DND-41 (cell line): Measurements from ENCODE around the gene BLOC1S5.

Experiments
- ATAC-seq: fragments of 200-7000 bp; cut with Tn5 transposase; 3 replicates; pipeline ENCODE4 v1.9.1; 2021; ENCODE audit warnings: low read depth; ENCODE audit not compliant: insufficient read depth
- DNase-seq: peaks from one replicate; pipeline ENCODE4 v3.0.0-alpha.2; 2020
- H2AFZ ChIP-seq: 2 replicates; pipeline ENCODE4 v1.6.0; 2012; ENCODE audit warnings: low read depth, low read length
- H3K27ac ChIP-seq: 2 replicates; pipeline ENCODE4 v1.5.1; 2012; ENCODE audit warnings: low read length, inconsistent platforms
- H3K27me3 ChIP-seq: fragments of 200-600 bp; sonication (generic); 2 replicates; pipeline ENCODE4 v1.6.0; 2012; ENCODE audit warnings: low read length, mild to moderate bottlenecking, inconsistent platforms; ENCODE audit not compliant: insufficient read depth, poor library complexity
- H3K36me3 ChIP-seq: 2 replicates; pipeline ENCODE4 v1.5.1; 2012; ENCODE audit warnings: low read length, inconsistent platforms; ENCODE audit not compliant: insufficient read depth
- H3K4me1 ChIP-seq: 2 replicates; pipeline ENCODE4 v1.5.1; 2012; ENCODE audit warnings: mild to moderate bottlenecking, low read length; ENCODE audit not compliant: insufficient read depth
- H3K4me2 ChIP-seq: 2 replicates; pipeline ENCODE4 v1.6.0; 2012; ENCODE audit warnings: mild to moderate bottlenecking, moderate library complexity, low read length, inconsistent platforms; ENCODE audit not compliant: insufficient read depth
- H3K4me3 ChIP-seq, 2 experiments: fragments of 200-600 bp in 1 of 2; shearing (Covaris generic) in 1 of 2; 2 replicates each; pipeline ENCODE4 v1.5.1; 2012 to 2016; ENCODE audit warnings: inconsistent platforms in 2 of 2, low read length in 2 of 2, mild to moderate bottlenecking in 2 of 2, low read depth in 1 of 2, moderate library complexity in 1 of 2
- H3K79me2 ChIP-seq: 2 replicates; pipeline ENCODE4 v1.6.0; 2012; ENCODE audit warnings: low read length, inconsistent platforms; ENCODE audit not compliant: insufficient read depth
- H3K9ac ChIP-seq: 2 replicates; pipeline ENCODE4 v1.6.0; 2012; ENCODE audit warnings: low read depth, mild to moderate bottlenecking, inconsistent platforms, low read length, moderate library complexity
- H3K9me3 ChIP-seq: 2 replicates; pipeline ENCODE4 v1.5.1; 2012; ENCODE audit warnings: low read length, moderate library complexity, mild to moderate bottlenecking, inconsistent platforms; ENCODE audit not compliant: insufficient read depth, severe bottlenecking
- H4K20me1 ChIP-seq: 2 replicates; pipeline ENCODE4 v1.6.0; 2012; ENCODE audit warnings: low read length; ENCODE audit not compliant: insufficient read depth
- EZH2 ChIP-seq: IDR thresholded peaks from 3 replicates; pipeline ENCODE4 v1.6.1; 2012; ENCODE audit warnings: borderline replicate concordance, low read depth, mild to moderate bottlenecking, moderate library complexity, low read length, inconsistent platforms; ENCODE audit not compliant: severe bottlenecking
- TF ChIP-seq, protein P1 (sequence below): IDR thresholded peaks from 2 replicates; pipeline ENCODE4 v1.5.1; 2012; ENCODE audit warnings: borderline replicate concordance, low read length, moderate library complexity, mild to moderate bottlenecking; ENCODE audit not compliant: poor library complexity, severe bottlenecking; ENCODE audit errors: extremely low read depth

BLOC1S5 gene

DNA sequence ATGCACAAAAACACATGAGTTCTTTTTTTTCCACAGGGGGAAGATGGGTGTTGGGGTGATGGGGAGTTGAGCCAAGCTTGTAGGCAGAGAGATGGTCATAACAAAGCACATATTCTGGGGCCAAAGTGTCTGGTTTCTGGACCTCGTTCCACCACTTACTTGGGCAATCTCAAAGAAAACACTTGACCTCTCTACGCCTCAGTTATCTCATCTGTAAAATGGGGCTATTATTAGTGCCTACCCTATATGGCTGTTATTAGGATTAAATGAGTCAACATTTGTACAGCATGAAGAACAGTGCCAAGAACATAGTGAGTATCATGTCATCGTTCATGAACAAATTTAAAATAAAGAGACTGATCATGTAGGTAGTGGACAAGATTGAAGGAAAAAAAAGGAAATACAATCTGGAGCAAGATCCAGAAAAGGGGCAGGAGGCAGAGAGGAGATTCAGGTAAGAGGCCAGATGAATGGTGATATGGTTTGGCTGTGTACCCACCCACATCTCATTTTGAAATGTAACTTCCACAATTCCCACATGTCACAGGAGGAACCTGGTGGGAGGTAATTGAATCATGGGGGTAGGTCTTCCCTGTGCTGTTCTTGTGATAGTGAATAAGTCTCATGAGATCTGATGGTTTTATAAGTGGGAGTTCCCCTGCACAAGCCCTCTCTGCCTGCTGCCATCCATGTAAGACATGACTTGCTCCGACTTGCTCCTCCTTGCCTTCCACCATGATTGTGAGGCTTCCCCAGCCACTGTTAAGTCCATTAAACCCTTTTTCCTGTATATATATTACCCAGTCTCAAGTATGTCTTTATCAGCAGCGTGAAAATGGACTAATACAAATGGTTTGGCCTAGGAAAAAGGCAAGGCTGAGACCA is 23.9 kb upstream of the BLOC1S5 start:
- H3K36me3 ChIP-seq: peaks cover 44% of the 10 kb centered on the region
- no peak for TF ChIP-seq EZH2
- TF ChIP-seq, protein P1, sequence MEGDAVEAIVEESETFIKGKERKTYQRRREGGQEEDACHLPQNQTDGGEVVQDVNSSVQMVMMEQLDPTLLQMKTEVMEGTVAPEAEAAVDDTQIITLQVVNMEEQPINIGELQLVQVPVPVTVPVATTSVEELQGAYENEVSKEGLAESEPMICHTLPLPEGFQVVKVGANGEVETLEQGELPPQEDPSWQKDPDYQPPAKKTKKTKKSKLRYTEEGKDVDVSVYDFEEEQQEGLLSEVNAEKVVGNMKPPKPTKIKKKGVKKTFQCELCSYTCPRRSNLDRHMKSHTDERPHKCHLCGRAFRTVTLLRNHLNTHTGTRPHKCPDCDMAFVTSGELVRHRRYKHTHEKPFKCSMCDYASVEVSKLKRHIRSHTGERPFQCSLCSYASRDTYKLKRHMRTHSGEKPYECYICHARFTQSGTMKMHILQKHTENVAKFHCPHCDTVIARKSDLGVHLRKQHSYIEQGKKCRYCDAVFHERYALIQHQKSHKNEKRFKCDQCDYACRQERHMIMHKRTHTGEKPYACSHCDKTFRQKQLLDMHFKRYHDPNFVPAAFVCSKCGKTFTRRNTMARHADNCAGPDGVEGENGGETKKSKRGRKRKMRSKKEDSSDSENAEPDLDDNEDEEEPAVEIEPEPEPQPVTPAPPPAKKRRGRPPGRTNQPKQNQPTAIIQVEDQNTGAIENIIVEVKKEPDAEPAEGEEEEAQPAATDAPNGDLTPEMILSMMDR: no peak
- no peak overlapping the region for H2AFZ ChIP-seq
- no peak for DNase-seq
- H3K9me3 ChIP-seq: no peaks in the 10 kb centered on the region
- no peak for ATAC-seq
- H3K4me2 ChIP-seq: no peak overlapping the region
- no peaks in the 10 kb centered on the region for H3K4me1 ChIP-seq
- H3K27me3 ChIP-seq: no peaks in the 10 kb centered on the region
- H3K4me3 ChIP-seq: no peak overlapping the region
- H3K79me2 ChIP-seq: 0 out of 2 replicates have a peak, but pooled peaks cover 4% of the 10 kb centered on the region
- no peak overlapping the region for H3K9ac ChIP-seq
- H4K20me1 ChIP-seq: no peaks in the 10 kb centered on the region; the same call in 1 of the 2 replicates
- H3K27ac ChIP-seq: no peak overlapping the region

DNA sequence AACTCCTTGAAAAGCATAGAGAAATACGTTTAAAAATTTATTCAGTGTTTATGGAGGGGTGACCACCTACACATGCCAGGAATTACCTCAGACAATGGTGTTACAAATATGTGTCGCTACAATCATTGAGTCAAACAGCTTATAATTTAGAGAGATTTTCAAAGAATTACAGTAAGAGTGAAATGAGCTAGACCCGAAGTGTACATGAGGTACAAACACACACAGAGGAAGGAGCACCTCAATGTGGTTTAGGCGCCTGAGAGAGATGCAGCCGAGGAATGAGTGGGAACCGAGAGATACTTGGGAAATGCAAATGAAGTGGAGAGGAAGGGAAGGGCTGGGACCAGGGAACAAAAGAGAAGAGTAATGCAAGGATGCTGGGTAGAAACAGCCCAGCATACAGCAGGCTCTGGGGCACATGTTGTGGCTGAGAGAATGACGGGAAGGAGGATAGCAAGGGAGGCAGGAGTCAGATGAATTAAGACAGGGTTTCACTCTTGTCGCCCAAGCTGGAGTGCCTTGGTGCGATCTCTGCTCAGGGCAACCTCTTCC is 22.6 kb upstream of the BLOC1S5 start:
- peaks cover 37% of the 10 kb centered on the region for H3K36me3 ChIP-seq
- no peaks in the 10 kb centered on the region for H3K9me3 ChIP-seq
- H2AFZ ChIP-seq: no peak overlapping the region
- no peak overlapping the region for H3K27ac ChIP-seq
- H3K27me3 ChIP-seq: no peaks in the 10 kb centered on the region
- H4K20me1 ChIP-seq: no peaks in the 10 kb centered on the region; the same call in 1 of the 2 replicates
- H3K4me1 ChIP-seq: no peaks in the 10 kb centered on the region
- ATAC-seq: no peak
- H3K4me3 ChIP-seq: no peak overlapping the region
- no peak overlapping the region for H3K9ac ChIP-seq
- no peaks in the 10 kb centered on the region for H3K79me2 ChIP-seq
- H3K4me2 ChIP-seq: no peak overlapping the region
- no peak for DNase-seq
- TF ChIP-seq EZH2: no peak
- TF ChIP-seq, protein P1: no peak

DNA sequence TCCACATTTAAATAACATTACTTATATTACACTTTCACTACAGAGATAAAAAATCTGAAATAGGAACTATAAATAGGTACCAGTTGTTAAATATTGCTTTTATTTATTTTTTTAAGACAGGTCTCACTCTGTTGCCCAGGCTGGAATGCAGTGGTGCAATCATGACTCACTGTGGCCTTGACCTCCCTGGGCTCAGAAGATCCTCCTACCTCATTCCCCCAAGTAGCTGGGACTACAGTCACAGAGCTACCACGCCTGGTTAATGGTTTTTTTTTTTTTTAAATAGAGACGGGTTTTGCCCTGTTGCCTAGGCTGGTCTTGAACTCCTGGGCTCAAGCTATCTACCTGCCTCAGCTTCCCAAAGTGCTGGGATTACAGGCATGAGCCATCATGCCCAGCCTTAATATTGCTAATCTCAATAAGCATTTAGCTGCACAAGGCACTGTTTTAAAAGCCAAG is 20.9 kb upstream of the BLOC1S5 start:
- Histone ChIP-seq H2AFZ (no peak overlapping the region), H3K9ac (no peak overlapping the region), H3K27ac (no peak overlapping the region), H4K20me1 (no peaks in the 10 kb centered on the region; the same call in 1 of the 2 replicates), H3K79me2 (no peaks in the 10 kb centered on the region), H3K9me3 (no peaks in the 10 kb centered on the region), H3K4me2 (no peak overlapping the region), H3K36me3 (peaks cover 28% of the 10 kb centered on the region; the same call in 1 of the 2 replicates), H3K4me3 (no peak overlapping the region), H3K4me1 (no peaks in the 10 kb centered on the region), H3K27me3 (no peaks in the 10 kb centered on the region)
- no peak for TF ChIP-seq EZH2
- TF ChIP-seq, protein P1: no peak
- no peak for ATAC-seq
- DNase-seq: no peak
